K562 (cell line): ENCODE data around the gene SAMD10. TPM values are rescaled to one million over a fixed set of nuclear protein-coding genes. Genes with fewer than 3 reads are reported as not detected.

Experiments used
- ATAC-seq: fragments of 200-7000 bp; cut with Tn5 transposase; 3 replicates; pipeline ENCODE4 v1.9.1; 2020; ENCODE audit warnings: moderate library complexity
- BruUV-seq: library from RNA; stranded (reverse); fragments of 400-500 nt; replicated peaks from 2 replicates; lab custom pipeline; 2021; lab: Mats Ljungman, UMichigan
- CTCF ChIA-PET: fragments of 300-600 bp; formaldehyde crosslinking; extraction: SDS; loops from one replicate; lab custom pipeline; 2021; ENCODE audit warnings: low intra/inter-chr PET ratio; lab: Yijun Ruan, JAX
- POLR2A ChIA-PET: fragments of 300-600, 350-650 bp; sonication (Branson Sonifier 250); formaldehyde crosslinking; extraction: SDS; loops from one replicate; lab custom pipeline; 2021; ENCODE audit warnings: antibody characterized with exemption, inconsistent platforms; lab: Yijun Ruan, JAX
- DNase-seq, 4 experiments: peaks; one replicate each; pipeline versions ENCODE4 v3.0.0 to v3.0.0-alpha.2; 2011 to 2018; ENCODE audit warnings: low spot score in 3 of 4, mixed read lengths in 3 of 4; ENCODE audit errors: extremely low read depth in 1 of 4
- FAIRE-seq: peaks from 2 replicates; lab custom pipeline; 2011; peaks lifted over from hg19 to GRCh38; lab: Jason Lieb, UNC
- H2AFZ ChIP-seq: 2 replicates; pipeline ENCODE4 v1.6.0; 2011; ENCODE audit warnings: low read depth, low read length, control low read depth, inconsistent platforms
- H3K27ac ChIP-seq: fragments of 200-600 bp; 3 replicates; pipeline ENCODE4 v1.8.0; 2011; ENCODE audit warnings: low read depth, mild to moderate bottlenecking, control low read depth, inconsistent platforms, low read length, moderate library complexity, mixed read lengths; ENCODE audit errors: extremely low read depth
- H3K27me3 ChIP-seq, 2 experiments: fragments of 300-600 bp in 1 of 2; 2 replicates in 1 of 2; 3 replicates in 1 of 2; pipeline versions ENCODE4 v1.6.0 to v1.8.0; 2011; ENCODE audit warnings: inconsistent platforms in 2 of 2, low read length in 2 of 2, mild to moderate bottlenecking in 1 of 2, mixed read lengths in 1 of 2, moderate library complexity in 1 of 2; ENCODE audit not compliant: control insufficient read depth in 2 of 2, insufficient read depth in 2 of 2
- H3K36me3 ChIP-seq: fragments of 300-600 bp; 3 replicates; pipeline ENCODE4 v1.8.0; 2011; ENCODE audit warnings: mild to moderate bottlenecking, low read length, inconsistent platforms; ENCODE audit not compliant: control insufficient read depth, insufficient read depth
- H3K4me1 ChIP-seq, 2 experiments: fragments of 200-600 bp in 1 of 2; replicated peaks in 1 of 2; 2 replicates in 1 of 2; 3 replicates in 1 of 2; pipeline versions ENCODE4 v1.5.1 to v1.8.0; 2011; ENCODE audit warnings: inconsistent platforms in 2 of 2, low read length in 2 of 2, mild to moderate bottlenecking in 1 of 2, mixed read lengths in 1 of 2, moderate library complexity in 1 of 2; ENCODE audit not compliant: control insufficient read depth in 2 of 2, insufficient read depth in 2 of 2
- H3K4me2 ChIP-seq: 2 replicates; pipeline ENCODE4 v1.6.1; 2011; ENCODE audit warnings: low read length, control low read depth, inconsistent platforms, mixed read lengths; ENCODE audit not compliant: insufficient read depth
- H3K4me3 ChIP-seq: fragments of 200-600 bp; sonication (generic), shearing (Covaris generic); 2 replicates; pipeline ENCODE4 v1.5.1; 2016; ENCODE audit warnings: control low read depth, inconsistent platforms
- H3K79me2 ChIP-seq: fragments of 200-600 bp; 3 replicates; pipeline ENCODE4 v1.8.0; 2011; ENCODE audit warnings: low read length, inconsistent platforms; ENCODE audit not compliant: control insufficient read depth, insufficient read depth
- H3K9ac ChIP-seq, 2 experiments: 2 replicates each; pipeline versions ENCODE4 v1.6.0 to v1.6.1; 2011; ENCODE audit warnings: low read depth in 2 of 2, low read length in 2 of 2, control low read depth in 1 of 2, inconsistent platforms in 1 of 2, mild to moderate bottlenecking in 1 of 2, mixed read lengths in 1 of 2; ENCODE audit not compliant: insufficient read depth in 1 of 2
- H3K9me1 ChIP-seq: one replicate; pipeline ENCODE4 v1.6.0; 2011; ENCODE audit warnings: inconsistent platforms, mild to moderate bottlenecking, low read length, moderate library complexity; ENCODE audit not compliant: control insufficient read depth, insufficient read depth
- H3K9me3 ChIP-seq: replicated peaks from 2 replicates; pipeline ENCODE4 v1.5.1; 2011; ENCODE audit warnings: low read depth, low read length, inconsistent platforms; ENCODE audit not compliant: control insufficient read depth, insufficient read depth
- H4K20me1 ChIP-seq: replicated peaks from 2 replicates; pipeline ENCODE4 v1.6.1; 2011; ENCODE audit warnings: low read length, inconsistent platforms, mixed read lengths; ENCODE audit not compliant: control insufficient read depth, insufficient read depth
- FIP1L1 ChIP-seq: fragments of 200-400 bp; formaldehyde crosslinking; IDR thresholded peaks from 2 replicates; pipeline ENCODE4 v1.6.1; 2018; ENCODE audit warnings: mild to moderate bottlenecking, low read depth, low read length; ENCODE audit not compliant: poor library complexity, severe bottlenecking
- NBN ChIP-seq: fragments of 450-650 bp; IDR thresholded peaks from 2 replicates; pipeline ENCODE4 v1.6.1; 2016; ENCODE audit warnings: low read depth, mild to moderate bottlenecking
- POLR2A ChIP-seq: fragments of 450-650 bp; conservative IDR thresholded peaks from 2 replicates; pipeline ENCODE4 v1.6.1; 2016
- POLR2G ChIP-seq: fragments of 200-400 bp; formaldehyde crosslinking; IDR thresholded peaks from 2 replicates; pipeline ENCODE4 v1.6.1; 2017; ENCODE audit warnings: low read depth, mild to moderate bottlenecking, antibody characterized with exemption, low read length, moderate library complexity
- RBM22 ChIP-seq: fragments of 200-400 bp; formaldehyde crosslinking; IDR thresholded peaks from 2 replicates; pipeline ENCODE4 v1.6.1; 2018; ENCODE audit warnings: low read length, low read depth; ENCODE audit not compliant: poor library complexity, severe bottlenecking
- SIN3A ChIP-seq, 2 experiments: fragments of 150-350 bp in 1 of 2; IDR thresholded peaks; 2 replicates each; pipeline ENCODE4 v1.6.1; 2011 to 2016; ENCODE audit warnings: borderline replicate concordance in 2 of 2, low read depth in 2 of 2, low read length in 2 of 2, mild to moderate bottlenecking in 2 of 2, moderate library complexity in 2 of 2; ENCODE audit not compliant: control insufficient read depth in 1 of 2
- SP1 ChIP-seq: sonication (generic); formaldehyde crosslinking; IDR thresholded peaks from 2 replicates; pipeline ENCODE4 v1.8.1; 2022; ENCODE audit warnings: mild to moderate bottlenecking, missing genetic modification reagents
- STAT5B ChIP-seq: fragments of 250-450 bp; sonication (Bioruptor Pico); IDR thresholded peaks from 2 replicates; pipeline ENCODE4 v1.8.0; 2021; ENCODE audit warnings: mild to moderate bottlenecking, inconsistent platforms
- WGBS: fragments of 100-300 bp; shearing (Covaris generic); methylation state at CpG from one replicate; pipeline ENCODE4 v1.1.6; 2016; ENCODE audit warnings: low coverage, mixed read lengths; ENCODE audit not compliant: insufficient coverage; ENCODE audit errors: missing lambda C conversion rate; 5-methylcytosine and 5-hydroxymethylcytosine counted together
- in situ Hi-C: fragments of 300-500 bp; cut with MboI; formaldehyde crosslinking; loops from 4 replicates; pipeline ENCODE4 v1.15.0; 2018; ENCODE audit warnings: inconsistent platforms, mixed read lengths
- intact Hi-C: fragments of 100-400 bp; cut with micrococcal nuclease; formaldehyde crosslinking; loops from 2 replicates; pipeline ENCODE4 v1.14.2; 2022
- polyA plus RNA-seq, 8 experiments: library from polyadenylated mRNA; depleted of rRNA in 4 of 8; stranded (reverse) in 5 of 8; unstranded in 3 of 8; fragments of >200 nt; fragmentation: Nextera tagmentation in 2 of 8; fragmentation: Illumina TruSeq in 1 of 8; extraction: Ambion mirVana in 2 of 8; extraction: Trizol in 1 of 8; gene quantifications; 2 replicates each; pipeline versions ENCODE4 v1.2.1 to v1.2.3, GENCODE V29; 2011 to 2014; ENCODE audit warnings: inconsistent platforms in 1 of 8, missing spikeins in 1 of 8
- total RNA-seq, 7 experiments: library from RNA; depleted of rRNA in 6 of 7; stranded (reverse); fragments of >200 nt in 6 of 7; fragmentation: Illumina TruSeq in 2 of 7; extraction: Trizol in 2 of 7; gene quantifications; 2 replicates each; pipeline versions ENCODE4 v1.2.1 to v1.2.3, GENCODE V29; 2011 to 2021; ENCODE audit warnings: low replicate concordance in 1 of 7
- TF ChIP-seq, protein P1 (sequence below): fragments of 450-650 bp; IDR thresholded peaks from 2 replicates; pipeline ENCODE4 v1.6.1; 2017; ENCODE audit warnings: mild to moderate bottlenecking, moderate library complexity
- TF ChIP-seq, protein P2 (sequence below): IDR thresholded peaks from 2 replicates; pipeline ENCODE4 v1.6.1; 2011; ENCODE audit warnings: borderline replicate concordance, low read depth, mild to moderate bottlenecking, moderate library complexity, low read length; ENCODE audit not compliant: insufficient read depth, poor library complexity, severe bottlenecking

The SAMD10 gene
- total and polyA plus RNA-seq, 9 of the 15 experiments (the other 6 are each of a cell fraction or from before 2014, with no cell fraction given): 0.37 to 15.2 (median 4.8) TPM

DNA sequence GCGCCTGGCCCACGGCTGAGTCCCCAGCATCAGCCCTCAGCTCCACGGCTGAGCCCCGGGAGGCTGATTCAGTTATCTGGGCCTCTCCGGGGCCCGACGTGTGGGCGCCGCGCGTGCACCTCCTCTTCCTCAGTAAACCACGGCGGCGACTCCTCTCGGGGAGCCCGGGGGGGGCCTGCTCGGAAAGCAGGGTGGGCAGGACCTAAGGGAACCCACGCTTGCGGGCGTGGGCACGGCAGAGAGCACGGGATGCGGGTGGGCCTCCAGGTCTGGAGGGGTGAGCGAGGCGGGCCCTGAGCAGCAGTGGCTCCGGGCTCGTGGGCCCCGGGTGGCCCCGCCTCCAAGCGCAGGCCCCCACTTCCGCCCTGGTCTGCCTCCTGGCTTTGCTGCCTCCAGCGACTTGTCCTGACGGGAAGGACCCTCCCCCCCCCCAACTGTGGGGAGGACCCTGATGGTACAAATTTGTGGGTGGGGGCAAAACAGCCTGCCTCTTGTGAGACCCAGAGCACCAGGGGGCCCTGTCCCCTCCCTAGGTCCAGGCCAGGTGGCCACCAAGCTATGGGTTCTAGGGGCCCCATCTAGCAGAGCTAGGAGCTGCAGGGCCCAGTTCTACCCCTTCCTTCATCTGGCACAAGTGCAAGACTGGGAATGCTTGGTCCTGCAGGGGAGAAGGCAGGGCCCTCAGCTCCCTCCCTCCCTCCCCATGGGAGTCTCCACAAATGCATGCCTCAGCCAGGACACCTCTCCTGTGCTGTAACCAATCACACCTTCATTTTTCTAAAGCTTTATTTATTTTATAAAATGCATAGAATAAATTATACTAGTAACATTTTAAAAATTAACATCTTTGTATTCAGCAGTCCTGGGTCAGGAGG lies 40.1 kb downstream of the SAMD10 start:
- FAIRE-seq (no peak), ATAC-seq (no peak), DNase-seq (no peak)
- Histone ChIP-seq H3K27ac (no peak overlapping the region), H3K9me3 (no peaks in the 10 kb centered on the region; the same call in 1 of the 2 replicates), H4K20me1 (peaks cover 16% of the 10 kb centered on the region), H3K27me3 (no peaks in the 10 kb centered on the region), H3K79me2 (peaks cover 7% of the 10 kb centered on the region), H3K36me3 (peaks cover 76% of the 10 kb centered on the region; the same call in 2 of the 3 replicates), H3K4me1 (peaks cover 8 to 64% of the 10 kb centered on the region in 2 experiments; a peak in 3 of 5 replicates), H3K4me2 (no peak overlapping the region), H3K9ac (no peak overlapping the region), H3K4me3 (no peak overlapping the region), H3K9me1 (peaks cover 5% of the 10 kb centered on the region), H2AFZ (no peak overlapping the region)
- intact Hi-C loops: no loop called here
- TF ChIP-seq POLR2A: 0 out of 2 replicates have a peak, but pooled peaks have one; percentile 27
- TF ChIP-seq FIP1L1: peak; percentile 39
- TF ChIP-seq, protein P1, sequence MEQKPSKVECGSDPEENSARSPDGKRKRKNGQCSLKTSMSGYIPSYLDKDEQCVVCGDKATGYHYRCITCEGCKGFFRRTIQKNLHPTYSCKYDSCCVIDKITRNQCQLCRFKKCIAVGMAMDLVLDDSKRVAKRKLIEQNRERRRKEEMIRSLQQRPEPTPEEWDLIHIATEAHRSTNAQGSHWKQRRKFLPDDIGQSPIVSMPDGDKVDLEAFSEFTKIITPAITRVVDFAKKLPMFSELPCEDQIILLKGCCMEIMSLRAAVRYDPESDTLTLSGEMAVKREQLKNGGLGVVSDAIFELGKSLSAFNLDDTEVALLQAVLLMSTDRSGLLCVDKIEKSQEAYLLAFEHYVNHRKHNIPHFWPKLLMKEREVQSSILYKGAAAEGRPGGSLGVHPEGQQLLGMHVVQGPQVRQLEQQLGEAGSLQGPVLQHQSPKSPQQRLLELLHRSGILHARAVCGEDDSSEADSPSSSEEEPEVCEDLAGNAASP: no peak
- TF ChIP-seq RBM22: peak; percentile 92
- TF ChIP-seq, protein P2, sequence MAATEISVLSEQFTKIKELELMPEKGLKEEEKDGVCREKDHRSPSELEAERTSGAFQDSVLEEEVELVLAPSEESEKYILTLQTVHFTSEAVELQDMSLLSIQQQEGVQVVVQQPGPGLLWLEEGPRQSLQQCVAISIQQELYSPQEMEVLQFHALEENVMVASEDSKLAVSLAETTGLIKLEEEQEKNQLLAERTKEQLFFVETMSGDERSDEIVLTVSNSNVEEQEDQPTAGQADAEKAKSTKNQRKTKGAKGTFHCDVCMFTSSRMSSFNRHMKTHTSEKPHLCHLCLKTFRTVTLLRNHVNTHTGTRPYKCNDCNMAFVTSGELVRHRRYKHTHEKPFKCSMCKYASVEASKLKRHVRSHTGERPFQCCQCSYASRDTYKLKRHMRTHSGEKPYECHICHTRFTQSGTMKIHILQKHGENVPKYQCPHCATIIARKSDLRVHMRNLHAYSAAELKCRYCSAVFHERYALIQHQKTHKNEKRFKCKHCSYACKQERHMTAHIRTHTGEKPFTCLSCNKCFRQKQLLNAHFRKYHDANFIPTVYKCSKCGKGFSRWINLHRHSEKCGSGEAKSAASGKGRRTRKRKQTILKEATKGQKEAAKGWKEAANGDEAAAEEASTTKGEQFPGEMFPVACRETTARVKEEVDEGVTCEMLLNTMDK: no peak
- 0 out of 2 replicates have a peak, but pooled peaks have one; percentile 12 for TF ChIP-seq SP1 (CRISPR knock-in tag)
- no peak for TF ChIP-seq STAT5B (CRISPR knock-in tag)
- TF ChIP-seq NBN: no peak
- TF ChIP-seq SIN3A (IDR thresholded peaks at IDR 0.05; ENCODE audit: borderline replicate concordance in 2 of 2, control insufficient read depth in 1 of 2, low read depth in 2 of 2, low read length in 2 of 2): 0 out of 4 replicates have a peak, but pooled peaks of 1 of the 2 experiments have one; percentile 33
- TF ChIP-seq POLR2G: peak; percentile 67
- ChIA-PET POLR2A (interaction anchor here (0.5 kb wide), 1 partner anchor 465 kb away, joined by 3 read pairs; no protein-coding TSS in a partner anchor), CTCF (no interaction called here)
- in situ Hi-C loops: no loop called here
- no TSS peak for BruUV-seq
- WGBS: 90% methylated on average over 11 of the region's 33 CpGs
